ENCODE data around the gene C13orf46. TPM values are rescaled to one million over a fixed set of nuclear protein-coding genes. Genes with fewer than 3 reads are reported as not detected.
A peak's percentile ranks its signal among the peaks of the same experiment; 100 is the strongest.
"Not testable (repeated sequence)": the region's sequence is repeated elsewhere in the genome, so short reads cannot be mapped to it uniquely, and the experiment has no call there.

C13orf46 gene
- total RNA-seq, result not detected in 2 replicates
- 2.1 TPM for polyA plus RNA-seq (2012)

GRCh38 chr13:113973218-113974164, at the start of gene C13orf46:
Gene C13orf46, minus strand, starts transcription at chr13:113974076. Its CDS starts 79 bp downstream, at chr13:113973997.
- DNase-seq (ENCODE audit: low read depth), result no peak

- no peak for DNase-seq (ENCODE audit: low read depth)
These were observed 49.0 kb upstream of the C13orf46 start for GRCh38 chr13:114022876-114023275.

GRCh38 chr13:114022309-114022669, 48.4 kb upstream of the C13orf46 start:
- DNase-seq (ENCODE audit: low read depth), result peak; percentile 37

GRCh38 chr13:114021464-114022308, 47.8 kb upstream of the C13orf46 start:
- DNase-seq (ENCODE audit: low read depth), result no peak

GRCh38 chr13:114020750-114021463, 47.0 kb upstream of the C13orf46 start:
- no peak for DNase-seq (ENCODE audit: low read depth)

GRCh38 chr13:114020134-114020533, 46.3 kb upstream of the C13orf46 start:
- not testable (repeated sequence) for DNase-seq (ENCODE audit: low read depth)

DNA sequence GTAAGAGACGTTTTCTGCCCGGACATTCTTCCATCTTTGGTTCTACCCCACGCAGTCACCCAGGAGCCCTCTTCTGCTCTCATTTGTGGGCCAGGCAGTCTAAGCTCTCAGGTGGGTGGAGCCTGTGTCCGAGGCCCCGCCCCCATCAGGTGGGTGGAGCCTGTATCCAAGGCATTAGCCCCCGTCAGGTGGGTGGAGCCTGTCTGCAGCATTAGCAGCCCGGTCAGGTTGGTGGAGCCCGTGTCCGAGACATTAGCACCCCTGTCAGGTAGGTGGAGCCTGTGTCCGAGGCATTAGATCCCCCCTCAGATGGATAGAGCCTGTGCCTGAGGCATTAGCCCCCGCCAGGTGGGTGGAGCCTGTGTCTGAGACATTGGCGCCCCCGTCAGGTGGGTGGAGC, 45.5 kb upstream of the C13orf46 start:
- DNase-seq (ENCODE audit: low read depth), result no peak

- DNase-seq (ENCODE audit: low read depth), result no peak
These were observed 44.7 kb upstream of the C13orf46 start for GRCh38 chr13:114018461-114019055.

DNA sequence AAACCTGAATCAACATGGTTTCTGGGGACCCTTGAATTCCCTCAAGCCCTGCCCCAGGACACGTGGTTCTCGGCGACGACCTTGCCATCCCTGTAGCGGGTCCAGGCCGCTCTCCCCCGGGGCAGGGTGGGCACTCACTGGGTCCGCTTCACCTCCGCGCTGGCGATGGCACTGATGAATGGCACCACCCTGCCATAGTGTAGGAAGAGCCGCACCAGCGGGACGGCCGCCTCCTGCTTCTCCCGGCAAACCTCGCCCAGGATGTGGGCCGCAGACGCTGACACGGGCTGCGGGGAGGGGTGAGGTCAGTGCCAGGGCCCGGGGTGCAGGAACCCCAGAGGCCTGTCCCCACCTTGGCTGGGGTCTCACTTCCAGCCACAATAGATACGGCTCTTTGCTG, 44.1 kb upstream of the C13orf46 start:
- no peak for DNase-seq (ENCODE audit: low read depth)

DNA sequence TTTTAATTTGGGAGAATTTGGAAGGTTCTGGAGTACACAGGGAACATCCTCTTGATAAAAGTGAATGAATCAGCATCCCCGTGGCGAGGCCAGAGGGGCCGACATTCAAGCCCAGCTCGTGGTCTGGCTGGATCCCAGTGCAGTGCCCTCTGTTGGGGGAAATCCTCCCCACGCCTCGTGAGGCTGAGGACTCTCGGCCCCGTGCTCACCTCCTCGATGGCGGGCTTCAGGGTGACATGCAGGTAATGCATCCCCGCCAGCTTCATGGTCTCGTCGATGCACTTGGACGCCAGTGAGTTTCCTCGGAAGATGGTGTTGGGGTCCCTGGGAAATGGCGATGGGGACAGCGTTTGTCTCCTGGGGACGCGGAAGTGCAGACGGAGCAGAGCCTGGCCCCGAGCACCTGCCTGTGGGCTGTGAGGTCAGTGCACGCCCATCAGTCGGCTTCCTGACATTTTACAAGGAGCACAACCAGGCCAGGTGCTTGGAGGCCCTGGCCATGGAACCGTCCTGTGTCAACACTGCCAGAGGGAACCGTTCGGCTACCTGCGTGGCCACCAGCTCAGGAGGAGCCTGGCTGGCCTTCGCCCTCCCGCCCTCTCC, 43.3 kb upstream of the C13orf46 start:
- peak; percentile 39 for DNase-seq (ENCODE audit: low read depth)

GRCh38 chr13:114016321-114017027, 42.6 kb upstream of the C13orf46 start:
- DNase-seq (ENCODE audit: low read depth), result no peak

- DNase-seq (ENCODE audit: low read depth), result no peak
These were observed 42.1 kb upstream of the C13orf46 start for GRCh38 chr13:114015969-114016295.

GRCh38 chr13:114015111-114015968, 41.5 kb upstream of the C13orf46 start:
- no peak for DNase-seq (ENCODE audit: low read depth)

- no peak for DNase-seq (ENCODE audit: low read depth)
These were observed 40.2 kb upstream of the C13orf46 start for GRCh38 chr13:114013952-114014629.

- DNase-seq (ENCODE audit: low read depth), result no peak
These were observed 39.5 kb upstream of the C13orf46 start for GRCh38 chr13:114013336-114013735.

DNA sequence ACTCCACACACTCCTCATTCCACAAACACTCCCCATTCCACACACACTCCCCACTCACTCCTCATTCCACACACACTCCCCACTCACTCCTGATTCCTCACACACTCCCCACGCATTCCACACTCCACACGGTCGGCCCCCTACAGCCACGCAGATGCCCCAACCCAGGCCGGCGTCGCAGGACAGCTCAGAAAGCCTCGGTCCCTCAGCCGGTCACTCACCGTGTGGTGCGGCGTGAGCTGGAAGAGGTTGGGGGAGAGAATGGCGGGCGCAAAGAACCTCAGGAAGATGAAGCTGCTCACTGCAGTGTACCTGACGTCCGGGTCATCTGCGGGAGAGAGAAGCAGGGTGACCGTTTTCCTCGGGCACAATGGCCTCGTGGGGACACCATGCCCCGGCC, 39.0 kb upstream of the C13orf46 start:
- DNase-seq (ENCODE audit: low read depth), result no peak

DNA sequence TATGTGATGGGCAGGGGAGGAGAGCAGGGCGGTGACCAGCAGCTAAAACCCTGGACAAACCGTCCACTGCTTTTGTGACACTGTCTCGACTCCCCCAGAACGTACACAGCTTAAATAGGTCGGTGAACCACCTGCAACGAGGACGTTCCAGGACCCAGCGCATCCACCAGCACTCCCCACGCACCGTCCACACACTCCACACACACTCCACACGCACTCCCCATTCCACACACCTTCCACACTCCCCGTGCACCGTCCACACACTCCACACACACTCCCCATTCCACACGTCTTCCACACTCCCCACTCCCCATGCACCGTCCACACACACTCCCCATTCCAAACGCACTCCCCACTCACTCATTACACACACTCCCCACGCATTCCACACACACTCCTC, 38.3 kb upstream of the C13orf46 start:
- no peak for DNase-seq (ENCODE audit: low read depth)

DNA sequence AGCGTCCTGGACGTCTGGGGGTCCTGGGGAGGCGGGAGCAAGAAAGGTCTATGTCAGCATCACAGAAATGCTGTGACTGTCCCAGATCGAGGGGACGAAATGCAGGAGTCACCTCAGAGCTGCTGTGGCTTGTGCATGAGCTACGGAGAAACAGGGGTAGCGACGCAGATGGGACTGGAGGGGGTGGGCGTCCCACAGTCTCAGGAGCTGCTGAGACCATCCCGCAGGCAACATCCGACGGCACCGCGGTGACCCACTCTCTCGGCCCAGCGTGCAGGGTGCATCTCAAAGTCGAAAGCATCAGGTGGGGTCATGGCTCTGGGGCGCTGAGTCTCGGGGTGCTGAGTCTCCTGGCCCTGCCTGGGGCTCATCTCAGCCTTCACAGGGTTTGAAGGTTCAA, 37.4 kb upstream of the C13orf46 start:
- DNase-seq (ENCODE audit: low read depth), result no peak
